Measurements from ENCODE around the gene STX4.

Gene STX4

GRCh38 chr16:31071861-31072260 is 38.5 kb downstream of the STX4 start:
- no peak for DNase-seq

GRCh38 chr16:31072540-31073141 is 39.3 kb downstream of the STX4 start:
- no peak for DNase-seq

GRCh38 chr16:31073142-31073969 is 40.0 kb downstream of the STX4 start:
- DNase-seq, result peak; percentile 76

- peak; percentile 83 for DNase-seq
Measured at GRCh38 chr16:31073970-31074813, 40.8 kb downstream of the STX4 start, which contains the start of the genes ZNF646 and ZNF668. ZNF646 (plus strand) TSS chr16:31074422; CDS start chr16:31076325, 1,903 bp downstream. ZNF668 (minus strand) TSS chr16:31074240; CDS start chr16:31064459, 9,781 bp downstream.

GRCh38 chr16:31074814-31075183 is 41.4 kb downstream of the STX4 start:
- DNase-seq, result no peak

- no peak for DNase-seq
Measured at GRCh38 chr16:31076319-31076718, 43.0 kb downstream of the STX4 start.

GRCh38 chr16:31077024-31077423 is 43.7 kb downstream of the STX4 start:
- no peak for DNase-seq

GRCh38 chr16:31077592-31078396 is 44.4 kb downstream of the STX4 start:
- no peak for DNase-seq

- no peak for DNase-seq
Measured at GRCh38 chr16:31078597-31079341, 45.4 kb downstream of the STX4 start.

GRCh38 chr16:31079342-31079944 is 46.1 kb downstream of the STX4 start:
- DNase-seq, result no peak

- DNase-seq, result no peak
Measured at GRCh38 chr16:31080035-31080629, 46.8 kb downstream of the STX4 start.

- DNase-seq, result no peak
Measured at GRCh38 chr16:31080756-31081419, 47.5 kb downstream of the STX4 start.

GRCh38 chr16:31081428-31082351 is 48.3 kb downstream of the STX4 start:
- no peak for DNase-seq

- DNase-seq, result no peak
Measured at GRCh38 chr16:31082368-31083045, 49.1 kb downstream of the STX4 start.

- DNase-seq, result no peak
Measured at GRCh38 chr16:31083081-31083480, 49.7 kb downstream of the STX4 start.

- DNase-seq, result no peak
Measured at GRCh38 chr16:31083556-31083955, 50.2 kb downstream of the STX4 start.

- no peak for DNase-seq
Measured at GRCh38 chr16:31083981-31084380, 50.6 kb downstream of the STX4 start.

- DNase-seq, result no peak
Measured at GRCh38 chr16:31084584-31085302, 51.4 kb downstream of the STX4 start.
